Measurements from ENCODE around the gene ABCG1.

ABCG1 gene

DNA sequence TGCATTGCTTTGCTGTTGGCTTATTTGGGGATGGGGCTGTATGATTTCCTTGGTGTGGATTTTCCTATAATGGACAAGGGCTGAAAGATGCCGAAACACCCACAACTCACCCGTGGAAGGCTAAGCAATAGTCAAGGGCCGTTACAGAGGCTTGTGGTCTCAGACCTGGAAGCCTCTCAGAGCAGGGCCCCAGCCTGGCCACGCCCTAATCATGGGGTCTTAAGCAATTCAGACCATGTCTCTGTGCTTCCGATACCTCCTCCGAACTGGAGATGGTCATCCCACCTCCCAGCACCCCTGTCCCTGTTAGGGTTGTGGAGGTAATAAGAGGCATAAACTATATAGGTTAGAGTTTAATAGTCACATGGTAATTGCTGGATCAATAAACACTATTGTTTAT, 3.4 kb downstream of the ABCG1 start:
- DNase-seq, result no peak
- peaks cover 7% of the 10 kb centered on the region; the same call in 1 of the 2 replicates for H3F3A ChIP-seq (ENCODE audit: insufficient read depth, low read length)
- H3K9me3 ChIP-seq (replicated peaks; ENCODE audit: insufficient read depth, low read length), result no peaks in the 10 kb centered on the region
- H3K27ac ChIP-seq (ENCODE audit: low read length), result no peak overlapping the region
- no peaks in the 10 kb centered on the region for H4K20me1 ChIP-seq (ENCODE audit: insufficient read depth, low read length)
- H3K79me2 ChIP-seq (ENCODE audit: low read length), result no peaks in the 10 kb centered on the region
- TF ChIP-seq EZH2 (optimal IDR thresholded peaks at IDR 0.05; ENCODE audit: low read depth, low read length) (no peak), CTCF (IDR thresholded peaks at IDR 0.05; ENCODE audit: low read length) (no peak), EZH2phosphoT487 (IDR thresholded peaks at IDR 0.05; ENCODE audit: low read length) (no peak)
- no peaks in the 10 kb centered on the region for H3K9me2 ChIP-seq (replicated peaks; ENCODE audit: insufficient read depth, low read length)
- H3K36me3 ChIP-seq (replicated peaks; ENCODE audit: insufficient read depth, low read length), result no peaks in the 10 kb centered on the region
- H3K4me2 ChIP-seq (ENCODE audit: low read depth, low read length), result no peak overlapping the region
- H2AFZ ChIP-seq (ENCODE audit: low read length), result no peak overlapping the region
- H3K4me3 ChIP-seq (ENCODE audit: low read length), result no peak overlapping the region
- peaks cover 64% of the 10 kb centered on the region for H3K27me3 ChIP-seq (replicated peaks; ENCODE audit: insufficient read depth, low read length)
- H3K4me1 ChIP-seq (ENCODE audit: low read length), result peaks cover 6% of the 10 kb centered on the region
- H3K9ac ChIP-seq (ENCODE audit: low read length), result no peak overlapping the region

DNA sequence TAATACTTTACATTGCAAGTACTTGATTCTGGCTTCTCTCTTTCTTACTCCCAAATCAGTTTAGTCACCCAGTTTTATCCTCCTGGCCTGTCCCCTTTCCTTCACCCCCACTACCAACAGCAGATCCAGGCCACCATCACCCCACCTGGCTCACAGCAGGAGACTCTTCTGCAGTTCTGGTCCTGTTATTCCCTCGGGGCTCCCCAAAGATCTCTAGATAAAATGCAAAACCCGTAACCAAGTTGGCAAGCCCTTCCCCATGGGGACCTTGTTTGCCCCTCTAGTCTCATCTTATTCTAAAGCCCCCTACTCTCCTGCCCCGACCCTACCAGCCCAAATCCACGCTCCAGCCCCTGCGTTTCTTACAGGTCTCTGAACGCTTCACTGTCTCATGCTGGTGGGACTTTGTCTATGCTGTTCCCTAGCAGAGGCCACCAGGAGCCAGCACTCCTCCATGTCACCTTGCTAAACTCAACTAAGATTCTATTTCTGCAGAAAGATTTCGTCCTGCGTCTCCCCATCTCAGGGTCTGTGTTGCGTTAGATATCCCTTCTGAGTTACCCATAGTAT, 4.0 kb downstream of the ABCG1 start:
- H3K4me2 ChIP-seq (ENCODE audit: low read depth, low read length), result no peak overlapping the region

DNA sequence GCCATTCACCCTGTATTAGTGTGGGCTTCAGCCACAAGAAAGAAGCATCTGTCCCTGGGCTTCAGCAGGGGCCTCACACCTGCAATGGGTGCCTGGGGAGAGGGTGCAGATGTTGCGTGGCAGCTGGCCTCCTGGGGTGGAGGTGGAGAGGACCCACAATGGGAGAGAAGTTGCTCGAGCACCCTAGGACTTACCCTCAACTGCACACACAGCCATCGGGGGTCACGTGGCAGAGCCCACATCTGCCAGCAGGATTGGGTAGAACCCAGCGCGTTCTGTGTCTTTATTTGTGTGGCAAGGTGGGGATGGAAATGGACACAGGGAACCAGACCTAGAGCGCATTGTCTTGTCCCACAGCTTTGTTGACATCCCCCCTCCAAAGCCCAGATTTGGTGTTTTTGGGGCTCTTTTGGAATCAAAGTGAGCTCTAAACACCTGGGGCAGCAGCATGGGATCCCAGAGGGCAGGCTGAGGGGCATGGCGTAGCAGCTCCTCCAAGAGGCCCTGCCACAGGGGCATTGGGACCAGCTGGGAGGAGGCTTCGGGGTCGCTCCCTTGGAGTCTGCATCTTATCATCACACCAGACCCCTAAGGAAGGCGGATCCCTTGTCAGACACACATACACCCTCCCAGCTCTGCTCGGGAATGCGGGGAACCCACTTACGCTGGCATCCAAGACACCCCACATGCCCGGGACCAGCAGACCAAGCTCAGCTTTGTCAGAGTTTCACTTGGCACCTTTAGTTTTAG, 5.1 kb downstream of the ABCG1 start:
- Histone ChIP-seq H3K79me2 (ENCODE audit: low read length) (no peaks in the 10 kb centered on the region), H3K27ac (ENCODE audit: low read length) (no peak overlapping the region), H4K20me1 (ENCODE audit: insufficient read depth, low read length) (no peaks in the 10 kb centered on the region), H3K4me2 (ENCODE audit: low read depth, low read length) (no peak overlapping the region), H3K9ac (ENCODE audit: low read length) (no peak overlapping the region), H3K9me3 (replicated peaks; ENCODE audit: insufficient read depth, low read length) (no peaks in the 10 kb centered on the region), H3K4me3 (ENCODE audit: low read length) (no peak overlapping the region), H3K9me2 (replicated peaks; ENCODE audit: insufficient read depth, low read length) (no peaks in the 10 kb centered on the region), H2AFZ (ENCODE audit: low read length) (no peak overlapping the region), H3F3A (ENCODE audit: insufficient read depth, low read length) (peaks cover 18% of the 10 kb centered on the region; the same call in 1 of the 2 replicates), H3K27me3 (replicated peaks; ENCODE audit: insufficient read depth, low read length) (peaks cover 52% of the 10 kb centered on the region), H3K36me3 (replicated peaks; ENCODE audit: insufficient read depth, low read length) (no peaks in the 10 kb centered on the region), H3K4me1 (ENCODE audit: low read length) (peaks cover 21% of the 10 kb centered on the region)
- TF ChIP-seq EZH2 (optimal IDR thresholded peaks at IDR 0.05; ENCODE audit: low read depth, low read length) (no peak), CTCF (IDR thresholded peaks at IDR 0.05; ENCODE audit: low read length) (no peak), EZH2phosphoT487 (IDR thresholded peaks at IDR 0.05; ENCODE audit: low read length) (no peak)
- no peak for DNase-seq

More for the DNA sequence above, 4.0 kb downstream of the ABCG1 start:
- DNase-seq, result no peak
- H3K79me2 ChIP-seq (ENCODE audit: low read length), result no peaks in the 10 kb centered on the region
- H3K9me2 ChIP-seq (replicated peaks; ENCODE audit: insufficient read depth, low read length), result no peaks in the 10 kb centered on the region
- TF ChIP-seq EZH2 (optimal IDR thresholded peaks at IDR 0.05; ENCODE audit: low read depth, low read length) (no peak), CTCF (IDR thresholded peaks at IDR 0.05; ENCODE audit: low read length) (no peak), EZH2phosphoT487 (IDR thresholded peaks at IDR 0.05; ENCODE audit: low read length) (no peak)
- no peaks in the 10 kb centered on the region for H4K20me1 ChIP-seq (ENCODE audit: insufficient read depth, low read length)
- H3K4me1 ChIP-seq (ENCODE audit: low read length), result peaks cover 12% of the 10 kb centered on the region
- H3K27ac ChIP-seq (ENCODE audit: low read length), result no peak overlapping the region
- H3K9me3 ChIP-seq (replicated peaks; ENCODE audit: insufficient read depth, low read length), result no peaks in the 10 kb centered on the region
- no peak overlapping the region for H3K4me3 ChIP-seq (ENCODE audit: low read length)
- H3F3A ChIP-seq (ENCODE audit: insufficient read depth, low read length), result peaks cover 12% of the 10 kb centered on the region; the same call in 1 of the 2 replicates
- no peak overlapping the region for H3K9ac ChIP-seq (ENCODE audit: low read length)
- H3K27me3 ChIP-seq (replicated peaks; ENCODE audit: insufficient read depth, low read length), result peaks cover 60% of the 10 kb centered on the region
- no peaks in the 10 kb centered on the region for H3K36me3 ChIP-seq (replicated peaks; ENCODE audit: insufficient read depth, low read length)
- H2AFZ ChIP-seq (ENCODE audit: low read length), result no peak overlapping the region
